Right hindlimb (tissue), 1 donor: ENCODE results near the gene HTR2C.
"Not testable (repeated sequence)": the region's sequence is repeated elsewhere in the genome, so short reads cannot be mapped to it uniquely, and the experiment has no call there.

Experiments used
- DNase-seq: peaks from one replicate; pipeline ENCODE4 v3.0.0-alpha.2; 2018

Gene HTR2C

GRCh38 chrX:114583646-114584374, at the start of gene HTR2C:
Gene HTR2C, plus strand, starts transcription at chrX:114584086. Its CDS starts 142,851 bp downstream, at chrX:114726937.
- DNase-seq = no peak

DNA sequence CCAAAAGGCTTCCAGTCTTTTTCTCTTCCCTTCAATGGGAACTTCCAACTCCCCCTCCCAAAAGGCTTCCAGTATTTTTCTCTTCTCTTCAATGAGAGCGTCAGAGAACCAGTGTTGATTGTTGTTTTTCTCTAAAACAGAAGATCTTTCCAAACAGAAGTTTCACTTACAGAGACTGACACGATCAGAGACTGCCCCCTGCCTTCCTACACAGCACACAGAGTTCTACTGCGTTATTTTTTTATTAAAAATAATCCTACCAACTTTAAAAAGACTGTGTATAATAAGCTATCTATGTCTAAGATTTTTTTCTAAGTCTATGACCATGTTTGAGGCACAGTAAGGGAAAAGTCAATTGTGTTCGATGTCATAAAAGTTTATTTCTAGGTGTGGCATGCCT, 3.5 kb upstream of the HTR2C start:
- DNase-seq = no peak

DNA sequence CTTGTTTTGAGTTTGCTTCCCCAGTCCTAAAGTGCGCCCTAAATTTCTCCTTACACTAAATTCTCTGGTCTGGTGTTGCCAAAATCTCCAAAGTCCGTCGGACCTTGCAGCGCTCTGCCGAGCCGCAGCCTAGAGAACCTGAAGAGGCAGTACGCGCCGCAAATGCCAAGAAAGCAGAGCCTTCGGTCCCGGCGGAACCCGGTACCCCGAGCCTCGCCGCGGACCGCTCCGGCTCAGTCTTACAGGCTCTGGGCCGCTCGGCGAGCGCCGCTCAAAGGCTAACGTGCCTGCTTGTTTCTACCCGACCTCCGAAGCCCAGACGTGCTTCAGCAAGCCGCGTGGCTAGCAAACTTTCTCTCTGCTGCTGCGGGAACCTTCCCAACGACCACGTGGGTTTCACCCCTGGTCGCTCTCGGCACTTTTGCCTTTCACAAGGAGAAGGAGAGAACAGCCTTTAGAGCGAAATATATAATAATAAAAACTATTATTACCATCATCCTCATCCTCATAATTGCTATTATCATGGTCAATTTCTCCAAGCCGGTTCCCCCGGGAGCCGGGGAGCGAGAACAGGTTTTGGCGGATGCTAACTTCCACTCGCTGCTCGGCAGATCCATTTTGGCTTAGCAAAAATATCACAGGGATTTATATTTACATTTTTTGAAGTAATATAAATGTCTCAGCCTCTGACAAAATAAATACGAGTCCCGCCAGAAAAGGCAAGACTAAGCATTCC, 2.2 kb upstream of the HTR2C start:
- DNase-seq = peak; percentile 19

- DNase-seq = no peak
Measured at GRCh38 chrX:114582264-114582632, 1.6 kb upstream of the HTR2C start.

DNA sequence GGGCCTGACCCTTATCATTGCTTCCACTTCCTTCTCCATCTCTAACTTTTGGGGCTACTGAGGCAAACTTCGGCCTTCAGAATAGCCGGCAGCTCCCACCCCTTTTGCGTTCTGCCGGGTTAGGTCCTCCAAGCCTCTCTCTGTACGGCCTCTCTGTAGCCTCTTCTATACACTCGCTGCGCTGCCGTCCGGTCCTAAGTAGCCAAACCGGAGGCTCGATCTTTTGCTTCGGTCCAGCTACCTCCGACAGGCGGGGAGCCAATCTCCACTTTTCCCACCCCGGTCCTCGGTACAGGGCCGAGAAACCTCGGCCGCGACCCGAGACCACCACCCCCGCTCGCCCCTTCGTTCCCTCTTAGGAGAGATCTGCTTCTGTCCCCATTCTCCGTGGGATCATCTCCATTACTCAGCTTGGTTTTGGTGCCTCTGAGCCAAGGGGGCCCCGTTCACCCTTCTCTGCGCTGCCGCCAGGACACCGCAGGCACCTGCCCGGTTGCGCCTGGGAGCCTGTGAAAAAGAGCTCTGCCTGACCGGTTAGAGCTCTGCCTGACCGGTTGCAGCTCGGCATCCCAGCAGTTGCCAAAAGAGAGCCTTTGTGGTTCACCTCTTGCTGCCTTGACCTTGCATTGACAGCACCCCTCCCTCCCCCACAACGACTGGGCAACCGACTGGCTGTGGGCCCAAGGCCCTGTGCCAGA, 1.0 kb upstream of the HTR2C start:
- no peak for DNase-seq

GRCh38 chrX:114584375-114584943, 573 bp downstream of the HTR2C start:
- DNase-seq = peak; percentile 18

DNA sequence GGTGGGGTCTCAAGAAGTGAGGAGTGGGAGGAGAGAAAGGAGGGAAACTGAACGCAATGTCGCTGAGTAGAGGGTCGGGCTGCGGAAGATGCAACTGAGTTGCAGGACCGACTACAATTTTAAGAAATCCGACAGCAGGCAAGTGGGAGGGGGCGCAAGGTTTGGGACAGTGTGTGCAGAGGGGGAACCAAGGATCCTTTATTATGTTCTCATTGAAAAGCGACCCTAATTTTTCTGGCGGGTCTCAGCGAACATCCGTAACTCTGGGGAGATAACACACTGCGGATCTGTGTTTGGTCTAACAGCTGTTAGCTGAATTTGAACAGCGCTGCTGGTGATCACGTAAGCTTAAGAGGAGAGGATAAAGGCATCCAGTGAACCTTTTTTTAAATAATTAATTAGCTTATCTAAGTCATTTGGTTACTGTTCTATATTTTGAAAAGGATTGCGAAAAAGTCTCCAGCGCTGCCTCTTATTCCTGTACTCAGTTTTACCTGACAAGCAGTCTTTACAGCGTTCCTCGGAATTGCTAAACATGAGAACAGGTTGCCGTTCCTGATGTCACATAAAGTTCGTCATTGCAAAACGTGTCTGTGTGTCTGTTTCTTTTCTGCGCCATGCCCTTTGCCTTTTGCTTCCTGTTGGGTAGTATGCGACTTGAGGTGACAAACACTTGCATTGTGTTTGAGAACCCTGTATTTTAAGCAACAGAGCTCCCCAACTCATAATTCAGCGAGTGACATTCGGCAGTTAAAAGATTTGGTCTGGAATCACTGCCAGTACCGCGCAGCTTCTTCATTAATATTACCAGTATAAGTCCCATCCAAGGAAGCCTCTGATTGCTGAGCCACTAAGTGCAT, 1.3 kb downstream of the HTR2C start:
- no peak for DNase-seq

- DNase-seq = no peak
Measured at GRCh38 chrX:114591121-114591520, 7.2 kb downstream of the HTR2C start.

DNA sequence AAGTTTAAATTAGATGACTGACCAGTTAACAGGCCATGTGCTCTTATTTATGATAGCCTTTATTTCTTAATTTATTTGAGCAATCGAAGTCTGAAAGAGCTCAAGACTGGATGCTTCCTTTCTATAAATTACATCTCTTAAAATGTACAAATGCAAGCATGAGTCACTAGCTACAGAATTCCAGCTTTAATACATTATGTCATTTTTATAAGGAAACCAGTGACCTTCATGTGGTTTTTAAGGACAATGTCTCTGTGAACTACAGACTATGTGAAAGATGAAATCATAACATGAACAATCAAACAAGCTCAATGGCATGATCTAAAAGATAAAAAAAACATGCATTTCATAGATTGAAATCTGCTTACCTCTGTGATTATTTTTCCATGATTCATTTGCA, 15.4 kb downstream of the HTR2C start:
- DNase-seq = no peak

DNA sequence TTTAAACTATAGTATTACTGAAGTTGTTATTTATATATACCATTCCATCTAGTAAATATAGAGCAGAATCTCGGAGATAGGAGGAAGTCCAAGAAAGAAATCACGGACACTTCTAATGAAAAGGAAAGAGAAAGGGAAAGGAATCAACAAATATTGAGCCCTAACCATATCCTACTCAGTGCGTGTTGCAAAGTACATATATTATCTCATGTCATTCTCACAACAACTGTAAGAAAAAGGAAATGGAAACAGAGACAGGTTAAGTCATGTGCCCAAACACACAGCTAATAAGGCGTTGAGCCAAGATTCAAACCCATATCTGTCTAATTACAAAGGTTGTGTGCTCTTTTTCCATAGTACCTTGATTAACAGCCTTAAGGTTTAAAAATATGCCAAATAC, 16.0 kb downstream of the HTR2C start:
- DNase-seq = no peak

DNA sequence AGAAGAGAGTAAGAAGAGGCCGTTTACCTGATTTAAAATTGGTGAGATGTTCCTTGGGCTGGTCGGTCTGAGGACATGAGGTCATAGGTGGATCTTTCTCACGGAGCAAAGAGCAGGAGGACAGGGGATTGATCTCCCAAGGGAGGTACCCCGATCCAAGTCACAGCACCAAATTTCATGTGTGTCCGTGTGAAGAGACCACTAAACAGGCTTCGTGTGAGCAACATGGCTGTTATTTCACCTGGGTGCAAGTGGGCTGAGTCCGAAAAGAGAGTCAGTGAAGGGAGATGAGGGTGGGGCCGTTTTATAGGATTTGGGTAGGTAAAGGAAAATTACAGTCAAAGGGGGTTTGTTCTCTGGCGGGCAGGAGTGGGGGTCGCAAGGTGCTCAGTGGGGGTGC, 22.7 kb downstream of the HTR2C start:
- DNase-seq = not testable (repeated sequence)

DNA sequence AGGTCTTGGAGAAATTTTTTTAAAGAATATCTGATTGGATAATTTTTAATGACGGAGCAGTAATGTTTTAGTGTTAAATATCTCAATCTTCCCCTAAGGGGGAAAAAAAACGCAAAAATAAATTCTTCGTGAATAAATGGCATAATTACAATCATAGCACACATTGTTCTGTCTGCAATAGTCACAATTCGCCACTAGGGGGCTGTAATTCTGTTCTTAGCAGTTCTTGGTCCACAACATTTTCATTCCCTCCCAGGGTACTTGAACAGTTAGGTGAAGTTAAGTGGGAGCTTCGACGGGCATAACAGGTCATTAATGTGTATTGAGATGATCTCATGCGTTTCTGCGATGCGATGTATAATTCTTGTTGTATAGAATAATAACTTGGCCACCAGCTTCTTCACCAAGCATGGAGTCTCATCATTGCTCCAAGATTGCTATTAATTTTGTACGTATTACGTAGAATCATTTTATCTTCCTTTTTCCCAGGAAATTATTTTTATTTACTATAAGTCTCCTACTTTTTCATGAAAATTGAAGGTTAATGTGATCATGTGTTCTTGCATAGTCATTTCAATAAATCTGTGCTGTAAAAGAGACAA, 27.2 kb downstream of the HTR2C start:
- DNase-seq = peak; percentile 12

DNA sequence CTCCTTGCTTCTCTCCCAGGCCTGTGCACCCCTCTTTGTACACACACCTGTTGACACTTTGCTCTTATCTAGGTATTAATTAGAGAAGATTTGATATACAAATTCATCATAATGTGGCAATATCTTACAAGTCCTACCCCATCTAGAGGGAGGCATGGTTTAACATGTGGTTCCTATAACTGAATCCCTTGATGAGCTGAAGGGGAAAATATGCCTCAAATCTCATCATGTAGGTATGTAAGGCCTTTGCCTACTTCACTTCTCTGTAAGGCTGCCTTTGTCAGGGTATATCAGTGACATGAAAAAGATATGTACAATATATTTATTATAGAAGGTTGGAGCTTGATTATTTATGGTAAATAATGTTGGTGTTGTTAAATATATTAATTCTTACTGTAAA, 31.9 kb downstream of the HTR2C start:
- DNase-seq = no peak

GRCh38 chrX:114619874-114620273, 36.0 kb downstream of the HTR2C start:
- no peak for DNase-seq

GRCh38 chrX:114626323-114626722, 42.4 kb downstream of the HTR2C start:
- DNase-seq = no peak

DNA sequence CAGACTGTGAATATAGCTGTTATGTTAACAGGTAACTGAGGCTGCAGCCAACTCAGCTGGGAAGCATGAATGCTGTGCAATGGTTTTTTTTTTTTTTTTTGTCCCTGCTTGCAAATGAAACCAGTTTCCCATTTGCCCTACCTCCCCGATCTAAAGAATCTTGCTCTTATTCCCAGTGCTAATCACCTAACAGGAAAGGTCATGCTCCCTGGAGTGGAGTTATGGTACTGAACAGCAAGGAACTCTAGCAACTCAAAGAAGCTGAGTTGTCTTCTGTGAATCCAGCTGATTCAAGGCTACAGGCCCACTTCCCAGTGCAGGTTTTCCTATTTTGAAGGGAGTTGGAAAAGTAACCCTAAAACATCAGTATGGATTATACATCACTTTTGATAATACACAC, 52.1 kb downstream of the HTR2C start:
- no peak for DNase-seq

GRCh38 chrX:114650351-114650750, 66.5 kb downstream of the HTR2C start:
- no peak for DNase-seq

DNA sequence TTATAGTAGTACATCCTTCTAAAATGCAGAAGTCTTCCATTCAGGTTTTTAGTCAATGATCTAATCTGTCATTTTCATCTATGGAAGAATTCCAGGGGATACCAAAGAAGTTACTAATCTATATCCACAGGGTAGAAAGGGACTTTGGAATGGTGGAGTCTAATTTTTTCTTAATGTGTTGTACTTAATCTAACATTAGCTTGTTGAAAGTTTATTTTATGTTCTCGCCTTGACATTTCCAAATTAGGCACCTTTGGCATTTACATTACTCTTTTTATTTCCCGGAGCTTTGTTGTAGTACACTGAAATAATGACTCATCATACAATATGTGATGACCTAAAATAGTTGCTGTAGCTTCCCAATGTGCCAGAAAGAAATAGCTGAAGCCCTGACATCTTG, 91.5 kb downstream of the HTR2C start:
- DNase-seq = no peak

DNA sequence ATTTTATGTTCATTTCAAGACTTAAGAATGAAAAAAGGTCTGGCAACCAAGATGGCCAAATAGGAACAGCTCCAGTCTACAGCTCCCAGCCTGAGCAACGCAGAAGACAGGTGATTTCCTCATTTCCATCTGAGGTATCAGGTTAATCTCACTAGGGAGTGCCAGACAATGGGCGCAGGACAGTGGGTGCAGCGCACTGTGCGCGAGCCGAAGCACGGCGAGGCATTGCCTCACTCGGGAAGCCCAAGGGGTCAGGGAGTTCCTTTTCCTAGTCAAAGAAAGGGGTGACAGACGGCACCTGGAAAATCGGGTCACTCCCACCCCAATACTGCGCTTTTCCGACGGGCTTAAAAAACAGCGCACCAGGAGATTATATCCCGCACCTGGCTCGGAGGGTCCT, 116.6 kb downstream of the HTR2C start:
- DNase-seq = not testable (repeated sequence)

GRCh38 chrX:114709406-114709805, 125.5 kb downstream of the HTR2C start:
- DNase-seq = no peak

DNA sequence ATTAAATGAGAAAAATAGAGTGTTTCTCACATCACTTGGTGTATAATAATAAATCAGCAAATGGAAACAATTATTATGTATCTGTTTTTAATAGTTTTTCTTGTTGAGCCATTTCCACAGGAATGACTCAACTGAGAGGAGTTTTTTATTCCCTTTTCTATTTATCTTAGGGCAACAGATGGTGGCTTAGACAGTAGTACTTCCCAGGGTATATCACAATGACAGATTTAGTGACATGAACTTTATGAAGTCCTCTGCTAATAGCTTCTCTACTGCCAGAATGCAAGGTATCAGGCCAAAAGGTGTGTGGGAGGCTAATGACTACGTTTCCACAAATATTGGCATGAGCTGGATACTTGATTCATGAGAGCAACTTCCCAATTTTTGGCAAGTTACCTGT, 126.7 kb downstream of the HTR2C start:
- DNase-seq = no peak

DNA sequence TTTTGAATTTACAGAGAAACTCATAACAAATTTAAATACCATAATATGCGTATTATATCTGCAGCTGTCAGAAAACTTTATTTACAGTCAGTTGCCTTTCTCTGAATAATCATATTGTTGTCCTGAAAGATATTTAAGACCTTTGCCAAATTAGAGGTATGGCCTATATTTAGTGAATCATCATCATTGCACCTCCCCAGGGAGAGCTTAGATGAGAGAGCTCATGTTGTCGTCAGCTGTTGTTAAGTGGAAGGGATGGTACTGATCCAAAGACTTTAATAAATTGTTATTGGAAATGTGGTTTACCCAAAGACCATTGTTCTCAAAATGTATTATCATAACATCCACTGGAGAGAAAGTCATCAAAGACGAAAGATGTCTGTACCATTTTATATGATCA, 128.6 kb downstream of the HTR2C start:
- no peak for DNase-seq
